Ectodermal cell (in vitro differentiated cells): ENCODE results near the gene CEP44.
"Not testable (repeated sequence)": the region's sequence is repeated elsewhere in the genome, so short reads cannot be mapped to it uniquely, and the experiment has no call there.

Experiments
- H3K27ac ChIP-seq: 2 replicates; pipeline ENCODE4 v1.7.0; 2013; ENCODE audit warnings: mild to moderate bottlenecking, low read depth, low read length; ENCODE audit not compliant: insufficient read depth, poor library complexity, severe bottlenecking
- H3K27me3 ChIP-seq: 2 replicates; pipeline ENCODE4 v1.7.0; 2013; ENCODE audit warnings: mild to moderate bottlenecking, low read length; ENCODE audit not compliant: insufficient read depth, control insufficient read depth, poor library complexity, severe bottlenecking
- H3K36me3 ChIP-seq: one replicate; pipeline ENCODE4 v1.7.0; 2013; ENCODE audit warnings: low read length; ENCODE audit not compliant: control insufficient read depth, insufficient read depth
- H3K4me1 ChIP-seq: one replicate; pipeline ENCODE4 v1.7.0; 2013; ENCODE audit warnings: low read length; ENCODE audit not compliant: control insufficient read depth, insufficient read depth
- H3K4me3 ChIP-seq: 2 replicates; pipeline ENCODE4 v1.7.0; 2013; ENCODE audit warnings: low read depth, low read length, control low read depth; ENCODE audit not compliant: insufficient read depth
- H3K9me3 ChIP-seq: 2 replicates; pipeline ENCODE4 v1.7.0; 2013; ENCODE audit warnings: mild to moderate bottlenecking, low read length, moderate library complexity; ENCODE audit not compliant: control insufficient read depth
- WGBS, 2 experiments: methylation state at CpG; one replicate each; pipeline ENCODE4 v1.1.7; 2013; ENCODE audit warnings: missing lambda C conversion rate in 2 of 2; 5-methylcytosine and 5-hydroxymethylcytosine counted together

CEP44 gene

DNA sequence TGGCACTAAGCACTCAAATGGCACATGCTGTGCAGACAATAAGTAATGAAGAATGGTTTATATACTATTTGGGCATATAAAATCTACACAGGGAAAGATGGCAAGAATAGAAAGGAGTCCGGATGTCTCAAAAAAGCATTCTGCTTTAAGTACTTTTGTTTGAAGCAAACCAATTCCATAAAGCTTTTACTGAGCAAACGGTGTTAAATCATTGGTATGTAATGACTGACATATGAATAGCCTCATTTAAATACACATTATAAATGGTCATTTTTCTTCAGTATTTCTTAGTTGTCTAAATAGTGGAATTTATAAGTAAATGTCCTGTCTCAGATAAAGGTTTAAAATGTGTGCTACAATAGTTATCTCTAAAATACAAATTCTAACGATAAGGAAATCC, 6.3 kb upstream of the CEP44 start:
- Histone ChIP-seq H3K4me1 (no peaks in the 10 kb centered on the region), H3K27ac (no peak overlapping the region), H3K27me3 (no peaks in the 10 kb centered on the region), H3K36me3 (no peaks in the 10 kb centered on the region), H3K9me3 (no peaks in the 10 kb centered on the region), H3K4me3 (no peak overlapping the region)
- WGBS, 2 experiments: 79 to 82% methylated on average over 1 of the region's 3 CpGs

DNA sequence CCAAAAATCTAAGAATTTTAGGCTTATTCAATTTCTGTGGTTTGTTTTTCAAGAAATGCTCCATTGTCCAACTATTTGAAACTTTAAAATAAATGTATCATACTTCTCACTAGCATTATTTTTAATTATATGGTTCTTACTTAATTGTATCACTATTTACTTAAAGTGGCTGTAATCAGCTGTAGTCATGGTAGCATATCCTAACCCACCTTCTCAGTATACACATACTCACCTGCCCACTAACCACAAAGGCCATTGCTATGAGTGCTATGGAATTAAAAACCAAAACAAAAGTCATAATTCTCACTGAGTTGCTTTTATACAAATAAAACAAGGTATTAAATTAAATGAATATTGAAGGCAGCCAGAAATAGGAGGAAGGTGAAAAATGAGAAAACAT, 5.2 kb upstream of the CEP44 start:
- H3K27me3 ChIP-seq: no peaks in the 10 kb centered on the region
- H3K4me1 ChIP-seq: no peaks in the 10 kb centered on the region
- no peak overlapping the region for H3K27ac ChIP-seq
- H3K4me3 ChIP-seq: no peak overlapping the region
- no peaks in the 10 kb centered on the region for H3K9me3 ChIP-seq
- H3K36me3 ChIP-seq: no peaks in the 10 kb centered on the region

DNA sequence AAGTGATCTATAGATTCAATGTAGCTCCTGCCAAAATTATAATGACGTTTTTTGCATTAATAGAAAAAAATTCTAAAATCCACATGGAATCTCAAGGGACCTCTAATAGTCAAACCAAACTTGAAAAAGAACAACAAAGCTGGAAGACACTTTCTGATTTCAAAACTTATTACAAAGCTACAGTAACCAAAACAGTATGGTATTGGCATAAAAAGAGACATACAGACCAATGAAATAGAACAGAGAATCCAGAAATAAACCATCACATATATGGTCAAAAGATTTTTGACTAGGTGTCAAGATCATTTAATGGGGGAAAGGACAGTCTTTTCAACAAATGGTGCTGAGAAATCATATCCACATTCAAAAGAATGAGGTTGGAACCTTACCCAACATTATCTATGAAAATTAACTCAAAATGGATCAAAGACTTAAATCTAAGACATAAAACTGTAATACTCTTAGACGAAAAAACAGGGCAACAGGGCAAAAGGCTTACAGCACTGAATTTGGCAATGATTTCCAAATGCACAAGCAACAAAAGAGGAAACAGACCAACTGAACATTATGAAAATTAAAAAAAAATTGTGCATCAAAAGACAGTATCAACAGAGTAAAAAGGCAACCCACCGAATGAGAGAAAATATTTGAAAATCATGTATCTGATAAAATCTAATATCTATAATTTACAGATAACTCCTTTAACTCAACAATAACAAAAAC, 4.1 kb upstream of the CEP44 start:
- Histone ChIP-seq H3K4me3 (no peak overlapping the region), H3K4me1 (no peaks in the 10 kb centered on the region), H3K9me3 (no peaks in the 10 kb centered on the region), H3K27ac (no peak overlapping the region), H3K36me3 (no peaks in the 10 kb centered on the region), H3K27me3 (no peaks in the 10 kb centered on the region)
- 78 to 98% methylated on average over 2 to 3 of the region's 3 CpGs for WGBS, 2 experiments

DNA sequence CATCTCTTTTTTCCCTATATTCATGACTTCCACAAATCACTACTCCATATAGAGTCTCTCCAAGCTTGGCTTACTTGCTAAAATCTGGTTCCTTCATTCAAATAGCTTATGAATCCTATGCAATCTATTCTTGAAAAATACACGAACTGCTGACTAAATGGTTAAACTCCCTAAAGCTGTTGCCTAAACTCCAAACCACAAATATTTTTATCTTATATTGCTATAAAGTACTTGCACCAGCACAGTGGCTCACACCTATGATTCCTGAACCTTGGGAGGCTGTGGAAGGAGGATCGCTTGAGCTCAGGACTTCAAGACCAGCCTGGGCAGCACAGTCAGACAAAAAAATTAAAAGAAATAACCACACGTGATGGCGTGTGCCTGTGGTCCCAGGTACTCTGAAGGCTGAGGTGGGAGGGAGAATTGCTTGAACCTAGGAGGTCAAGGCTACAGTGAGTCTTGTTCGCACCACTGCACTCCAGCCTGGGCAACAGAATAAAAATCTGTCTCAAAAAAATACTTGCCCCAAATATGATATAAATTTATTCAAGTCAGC, 2.5 kb upstream of the CEP44 start:
- H3K36me3 ChIP-seq: no peaks in the 10 kb centered on the region
- 89 to 91% methylated on average over 5 of the region's 5 CpGs for WGBS, 2 experiments
- H3K27ac ChIP-seq: no peak overlapping the region
- H3K9me3 ChIP-seq: no peaks in the 10 kb centered on the region
- H3K4me3 ChIP-seq: no peak overlapping the region
- H3K4me1 ChIP-seq: no peaks in the 10 kb centered on the region
- H3K27me3 ChIP-seq: no peaks in the 10 kb centered on the region

DNA sequence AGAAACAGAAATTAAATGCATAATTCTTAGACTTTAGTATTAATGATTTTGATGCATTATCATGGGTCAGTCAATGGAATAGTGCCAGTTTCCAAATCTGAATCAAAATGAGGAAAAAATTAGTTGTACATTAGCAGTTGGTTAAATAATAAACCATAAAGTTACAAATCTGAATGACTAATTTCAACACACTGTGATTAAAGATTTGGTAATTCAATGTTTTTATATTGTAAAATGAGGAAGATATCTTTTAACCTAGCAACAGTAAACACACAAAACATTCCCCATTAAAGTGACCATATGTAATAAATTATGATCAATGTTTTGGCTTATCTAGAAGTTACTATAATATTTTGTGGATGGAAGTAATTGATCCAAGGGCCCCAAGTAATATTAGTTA, 1.8 kb upstream of the CEP44 start:
- Histone ChIP-seq H3K9me3 (no peaks in the 10 kb centered on the region), H3K36me3 (no peaks in the 10 kb centered on the region), H3K4me3 (no peak overlapping the region), H3K27me3 (no peaks in the 10 kb centered on the region), H3K4me1 (no peaks in the 10 kb centered on the region), H3K27ac (no peak overlapping the region)

DNA sequence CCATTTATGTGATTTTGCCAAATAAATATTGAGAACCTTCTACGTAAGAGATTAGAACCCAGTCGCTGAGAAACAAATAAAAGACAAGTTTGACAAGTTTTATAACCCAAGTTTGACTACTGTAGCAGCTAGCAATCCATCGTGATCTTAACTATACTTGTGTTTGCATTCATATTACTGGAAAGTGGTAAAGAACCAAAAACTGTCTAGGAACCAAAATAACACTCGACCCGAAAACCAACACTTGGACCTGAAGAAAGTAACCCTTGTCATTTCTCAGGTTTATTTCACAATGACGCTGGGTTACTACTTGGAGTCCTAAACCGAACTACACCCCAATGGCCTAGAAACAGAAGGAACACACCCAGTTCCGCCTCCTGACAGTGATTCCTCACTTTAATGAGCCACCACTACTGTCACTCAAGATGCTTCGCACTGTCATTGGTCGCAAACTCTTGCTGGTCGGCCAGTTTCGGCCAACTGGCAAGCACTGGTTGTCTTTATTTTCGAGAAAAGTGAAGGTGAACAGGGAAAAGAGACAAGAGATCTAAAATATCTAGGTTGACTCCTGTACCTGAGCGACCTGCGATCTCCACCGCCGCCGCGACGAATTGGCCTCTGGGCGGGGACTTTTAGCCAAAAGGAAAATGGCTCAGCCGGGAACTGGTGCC, 740 bp upstream of the CEP44 start:
- no peaks in the 10 kb centered on the region for H3K36me3 ChIP-seq
- H3K9me3 ChIP-seq: no peaks in the 10 kb centered on the region
- peak overlapping the region; percentile 88 for H3K27ac ChIP-seq
- peak overlapping the region; percentile 99 for H3K4me3 ChIP-seq
- H3K4me1 ChIP-seq: no peaks in the 10 kb centered on the region
- 2 to 3% methylated on average over 21 to 22 of the region's 22 CpGs for WGBS, 2 experiments
- no peaks in the 10 kb centered on the region for H3K27me3 ChIP-seq

DNA sequence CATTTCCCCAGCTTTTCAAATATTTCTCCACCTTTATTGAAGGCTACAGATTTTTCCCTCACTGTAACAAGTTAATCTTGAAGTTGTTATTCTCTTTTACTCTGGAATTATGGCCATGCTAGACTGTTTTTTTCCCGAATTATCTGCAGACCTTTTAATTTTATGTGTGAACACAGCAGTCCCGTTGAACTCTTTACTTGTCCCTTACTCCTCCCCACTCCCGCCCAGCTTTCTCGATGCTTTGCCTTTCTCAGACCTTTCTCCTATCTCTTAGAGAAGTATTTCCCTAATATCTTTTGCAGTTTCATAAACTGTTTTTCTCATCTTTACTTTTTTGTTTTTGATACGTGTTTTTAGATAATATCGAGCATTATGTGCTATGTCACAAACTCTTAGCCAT, 776 bp downstream of the CEP44 start:
- Histone ChIP-seq H3K4me3 (peak overlapping the region; percentile 99), H3K9me3 (no peaks in the 10 kb centered on the region), H3K36me3 (no peaks in the 10 kb centered on the region), H3K27me3 (no peaks in the 10 kb centered on the region), H3K4me1 (no peaks in the 10 kb centered on the region), H3K27ac (no peak overlapping the region)
- WGBS, 2 experiments: 12 to 25% methylated on average over 4 to 6 of the region's 6 CpGs

DNA sequence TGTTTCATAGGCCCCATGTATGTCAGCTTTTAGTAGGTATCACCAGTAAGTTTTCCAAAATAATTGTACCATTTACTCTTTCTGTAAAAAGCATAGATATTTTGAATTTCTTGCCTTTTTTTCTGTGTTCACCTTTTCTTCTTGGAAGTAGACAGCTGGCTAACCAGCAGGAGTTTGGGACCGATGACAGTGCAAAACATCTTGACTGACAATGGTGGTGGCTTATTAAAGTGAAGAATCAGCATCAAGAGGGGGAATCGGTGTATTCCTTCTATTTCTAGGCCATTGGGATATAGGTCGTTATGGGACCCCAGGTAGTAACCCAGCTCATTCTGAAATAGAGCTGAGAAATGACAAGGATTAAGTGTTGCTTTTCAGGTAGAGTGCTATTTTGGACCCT, 3.2 kb downstream of the CEP44 start:
- Histone ChIP-seq H3K4me3 (no peak overlapping the region), H3K27ac (no peak overlapping the region), H3K27me3 (no peaks in the 10 kb centered on the region), H3K4me1 (no peaks in the 10 kb centered on the region), H3K9me3 (no peaks in the 10 kb centered on the region), H3K36me3 (no peaks in the 10 kb centered on the region)
- 90 to 97% methylated on average over 3 of the region's 3 CpGs for WGBS, 2 experiments

DNA sequence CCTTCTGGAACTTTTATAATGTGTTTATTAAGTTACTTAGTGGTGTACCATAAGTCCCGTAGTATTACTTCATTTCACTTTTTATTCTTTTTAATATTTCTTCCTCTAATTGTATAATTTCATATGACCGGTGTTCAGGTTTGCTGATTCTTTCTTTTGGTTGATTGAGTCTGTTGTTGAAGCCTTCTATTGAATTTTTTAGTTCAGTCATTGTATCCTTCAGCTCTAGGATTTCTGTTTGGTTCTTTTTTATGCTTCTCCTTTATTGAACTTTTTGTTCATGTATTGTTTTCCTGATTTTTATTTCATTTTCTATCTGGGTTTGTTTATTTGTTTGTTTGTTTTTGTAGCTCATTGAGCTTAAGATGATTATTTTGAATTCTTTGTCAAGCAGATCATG, 8.8 kb downstream of the CEP44 start:
- WGBS, 2 experiments: 100% methylated on average over 1 of the region's 2 CpGs; no CpG with 5 or more reads in 1 of the 2 experiments
- H3K27me3 ChIP-seq: no peaks in the 10 kb centered on the region
- no peak overlapping the region for H3K4me3 ChIP-seq
- H3K36me3 ChIP-seq: peaks cover 14% of the 10 kb centered on the region
- no peak overlapping the region for H3K27ac ChIP-seq
- H3K4me1 ChIP-seq: no peaks in the 10 kb centered on the region
- H3K9me3 ChIP-seq: no peaks in the 10 kb centered on the region

DNA sequence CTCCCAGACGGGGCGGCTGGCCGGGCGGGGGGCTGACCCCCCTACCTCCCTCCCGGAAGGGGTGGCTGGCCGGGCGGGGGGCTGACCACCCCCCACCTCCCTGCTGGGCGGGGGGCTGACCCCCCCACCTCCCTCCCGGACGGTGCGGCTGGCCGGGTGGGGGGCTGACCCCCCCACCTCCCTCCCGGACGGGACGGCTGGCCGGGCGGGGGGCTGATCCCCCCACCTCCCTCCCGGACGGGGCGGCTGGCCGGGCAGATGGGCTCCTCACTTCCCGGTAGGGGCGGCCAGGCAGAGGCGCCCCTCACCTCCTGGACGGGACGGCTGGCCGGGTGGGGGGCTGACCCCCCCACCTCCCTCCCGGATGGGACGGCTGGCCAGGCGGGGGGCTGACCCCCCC, 10.9 kb downstream of the CEP44 start:
- H3K4me3 ChIP-seq, H3K27me3 ChIP-seq, H3K9me3 ChIP-seq, H3K27ac ChIP-seq, H3K4me1 ChIP-seq: not testable (repeated sequence)
- 93 to 97% methylated on average over 10 to 22 of the region's 30 CpGs for WGBS, 2 experiments
- peaks cover 14% of the 10 kb centered on the region for H3K36me3 ChIP-seq
